ENCODE measurements around the gene PDAP1. TPM values are rescaled to one million over a fixed set of nuclear protein-coding genes. Genes with fewer than 3 reads are reported as not detected.

Gene PDAP1
- total RNA-seq, 2 donors from 2014 or later: 79.7 to 133 TPM

- TF ChIP-seq CTCF (IDR thresholded peaks at IDR 0.05): no peak
- H3K4me1 ChIP-seq: no peaks in the 10 kb centered on the region
- peaks cover 10% of the 10 kb centered on the region for H3K36me3 ChIP-seq
- no peaks in the 10 kb centered on the region for H3K27me3 ChIP-seq
- no peak overlapping the region for H3K4me3 ChIP-seq
- no peak for DNase-seq
- H3K9ac ChIP-seq (ENCODE audit: low read depth in 2 of 2, low read length in 2 of 2): no peak overlapping the region
- H3K27ac ChIP-seq: no peak overlapping the region
- H3K9me3 ChIP-seq: no peaks in the 10 kb centered on the region
- intact Hi-C loops (cut with DNase I): loop anchor here (5.0 kb wide), 1 partner anchor 48 kb away; no protein-coding TSS in a partner anchor
These were observed 39.5 kb downstream of the PDAP1 start for GRCh38 chr7:99368750-99369389.

GRCh38 chr7:99366646-99367045, 41.8 kb downstream of the PDAP1 start:
- no peak for DNase-seq
- no peak for TF ChIP-seq CTCF (IDR thresholded peaks at IDR 0.05)
- H3K4me1 ChIP-seq: no peaks in the 10 kb centered on the region
- no peak overlapping the region for H3K27ac ChIP-seq
- intact Hi-C loops (cut with DNase I): loop anchor here (5.0 kb wide), 1 partner anchor 51 kb away; no protein-coding TSS in a partner anchor
- H3K9me3 ChIP-seq: no peaks in the 10 kb centered on the region
- H3K4me3 ChIP-seq: no peak overlapping the region
- H3K27me3 ChIP-seq: no peaks in the 10 kb centered on the region
- no peak overlapping the region for H3K9ac ChIP-seq (ENCODE audit: low read depth in 2 of 2, low read length in 2 of 2)
- H3K36me3 ChIP-seq: peaks cover 10% of the 10 kb centered on the region

GRCh38 chr7:99365318-99366141, 42.9 kb downstream of the PDAP1 start:
- TF ChIP-seq CTCF (IDR thresholded peaks at IDR 0.05): peak; percentile 67
- intact Hi-C loops (cut with DNase I): loop anchor here (5.0 kb wide), 1 partner anchor 52 kb away; no protein-coding TSS in a partner anchor
- Histone ChIP-seq H3K4me1 (no peaks in the 10 kb centered on the region), H3K4me3 (no peak overlapping the region), H3K9me3 (no peaks in the 10 kb centered on the region), H3K27me3 (no peaks in the 10 kb centered on the region), H3K36me3 (peaks cover 10% of the 10 kb centered on the region), H3K9ac (ENCODE audit: low read depth in 2 of 2, low read length in 2 of 2) (peak overlapping the region in 1 of 2 donors; percentile 19), H3K27ac (no peak overlapping the region)
- DNase-seq: peak; percentile 82

- no peak overlapping the region for H3K9ac ChIP-seq (ENCODE audit: low read depth in 2 of 2, low read length in 2 of 2)
- TF ChIP-seq CTCF (IDR thresholded peaks at IDR 0.05): no peak
- DNase-seq: no peak
- H3K9me3 ChIP-seq: no peaks in the 10 kb centered on the region
- no peak overlapping the region for H3K4me3 ChIP-seq
- H3K36me3 ChIP-seq: peaks cover 10% of the 10 kb centered on the region
- H3K27ac ChIP-seq: no peak overlapping the region
- intact Hi-C loops (cut with DNase I): no loop called here
- no peaks in the 10 kb centered on the region for H3K4me1 ChIP-seq
- no peaks in the 10 kb centered on the region for H3K27me3 ChIP-seq
These were observed 45.1 kb downstream of the PDAP1 start for GRCh38 chr7:99363286-99363685.

- Histone ChIP-seq H3K27me3 (no peaks in the 10 kb centered on the region), H3K27ac (no peak overlapping the region), H3K9me3 (no peaks in the 10 kb centered on the region), H3K4me1 (no peaks in the 10 kb centered on the region), H3K9ac (ENCODE audit: low read depth in 2 of 2, low read length in 2 of 2) (no peak overlapping the region), H3K4me3 (no peak overlapping the region), H3K36me3 (peaks cover 10% of the 10 kb centered on the region)
- TF ChIP-seq CTCF (IDR thresholded peaks at IDR 0.05): no peak
- DNase-seq: no peak
- intact Hi-C loops (cut with DNase I): no loop called here
These were observed 45.6 kb downstream of the PDAP1 start for GRCh38 chr7:99362801-99363200.
